K562 (cell line): ENCODE data around the gene SPG21. TPM values are rescaled to one million over a fixed set of nuclear protein-coding genes. Genes with fewer than 3 reads are reported as not detected.

ENCODE experiments used
- ATAC-seq: fragments of 200-7000 bp; cut with Tn5 transposase; 3 replicates; pipeline ENCODE4 v1.9.1; 2020; ENCODE audit warnings: moderate library complexity
- BruUV-seq: library from RNA; stranded (reverse); fragments of 400-500 nt; replicated peaks from 2 replicates; lab custom pipeline; 2021; lab: Mats Ljungman, UMichigan
- CTCF ChIA-PET: fragments of 300-600 bp; formaldehyde crosslinking; extraction: SDS; loops from one replicate; lab custom pipeline; 2021; ENCODE audit warnings: low intra/inter-chr PET ratio; lab: Yijun Ruan, JAX
- POLR2A ChIA-PET: fragments of 300-600, 350-650 bp; sonication (Branson Sonifier 250); formaldehyde crosslinking; extraction: SDS; loops from one replicate; lab custom pipeline; 2021; ENCODE audit warnings: antibody characterized with exemption, inconsistent platforms; lab: Yijun Ruan, JAX
- DNase-seq, 4 experiments: peaks; one replicate each; pipeline versions ENCODE4 v3.0.0 to v3.0.0-alpha.2; 2011 to 2018; ENCODE audit warnings: low spot score in 3 of 4, mixed read lengths in 3 of 4; ENCODE audit errors: extremely low read depth in 1 of 4
- FAIRE-seq: peaks from 2 replicates; lab custom pipeline; 2011; peaks lifted over from hg19 to GRCh38; lab: Jason Lieb, UNC
- H2AFZ ChIP-seq: 2 replicates; pipeline ENCODE4 v1.6.0; 2011; ENCODE audit warnings: low read depth, low read length, control low read depth, inconsistent platforms
- H3K27ac ChIP-seq: fragments of 200-600 bp; 3 replicates; pipeline ENCODE4 v1.8.0; 2011; ENCODE audit warnings: low read depth, mild to moderate bottlenecking, control low read depth, inconsistent platforms, low read length, moderate library complexity, mixed read lengths; ENCODE audit errors: extremely low read depth
- H3K27me3 ChIP-seq, 2 experiments: fragments of 300-600 bp in 1 of 2; 2 replicates in 1 of 2; 3 replicates in 1 of 2; pipeline versions ENCODE4 v1.6.0 to v1.8.0; 2011; ENCODE audit warnings: inconsistent platforms in 2 of 2, low read length in 2 of 2, mild to moderate bottlenecking in 1 of 2, mixed read lengths in 1 of 2, moderate library complexity in 1 of 2; ENCODE audit not compliant: control insufficient read depth in 2 of 2, insufficient read depth in 2 of 2
- H3K36me3 ChIP-seq: fragments of 300-600 bp; 3 replicates; pipeline ENCODE4 v1.8.0; 2011; ENCODE audit warnings: mild to moderate bottlenecking, low read length, inconsistent platforms; ENCODE audit not compliant: control insufficient read depth, insufficient read depth
- H3K4me1 ChIP-seq, 2 experiments: fragments of 200-600 bp in 1 of 2; replicated peaks in 1 of 2; 2 replicates in 1 of 2; 3 replicates in 1 of 2; pipeline versions ENCODE4 v1.5.1 to v1.8.0; 2011; ENCODE audit warnings: inconsistent platforms in 2 of 2, low read length in 2 of 2, mild to moderate bottlenecking in 1 of 2, mixed read lengths in 1 of 2, moderate library complexity in 1 of 2; ENCODE audit not compliant: control insufficient read depth in 2 of 2, insufficient read depth in 2 of 2
- H3K4me2 ChIP-seq: 2 replicates; pipeline ENCODE4 v1.6.1; 2011; ENCODE audit warnings: low read length, control low read depth, inconsistent platforms, mixed read lengths; ENCODE audit not compliant: insufficient read depth
- H3K4me3 ChIP-seq: fragments of 200-600 bp; sonication (generic), shearing (Covaris generic); 2 replicates; pipeline ENCODE4 v1.5.1; 2016; ENCODE audit warnings: control low read depth, inconsistent platforms
- H3K79me2 ChIP-seq: fragments of 200-600 bp; 3 replicates; pipeline ENCODE4 v1.8.0; 2011; ENCODE audit warnings: low read length, inconsistent platforms; ENCODE audit not compliant: control insufficient read depth, insufficient read depth
- H3K9ac ChIP-seq, 2 experiments: 2 replicates each; pipeline versions ENCODE4 v1.6.0 to v1.6.1; 2011; ENCODE audit warnings: low read depth in 2 of 2, low read length in 2 of 2, control low read depth in 1 of 2, inconsistent platforms in 1 of 2, mild to moderate bottlenecking in 1 of 2, mixed read lengths in 1 of 2; ENCODE audit not compliant: insufficient read depth in 1 of 2
- H3K9me1 ChIP-seq: one replicate; pipeline ENCODE4 v1.6.0; 2011; ENCODE audit warnings: inconsistent platforms, mild to moderate bottlenecking, low read length, moderate library complexity; ENCODE audit not compliant: control insufficient read depth, insufficient read depth
- H3K9me3 ChIP-seq: replicated peaks from 2 replicates; pipeline ENCODE4 v1.5.1; 2011; ENCODE audit warnings: low read depth, low read length, inconsistent platforms; ENCODE audit not compliant: control insufficient read depth, insufficient read depth
- H4K20me1 ChIP-seq: replicated peaks from 2 replicates; pipeline ENCODE4 v1.6.1; 2011; ENCODE audit warnings: low read length, inconsistent platforms, mixed read lengths; ENCODE audit not compliant: control insufficient read depth, insufficient read depth
- BCL6 ChIP-seq: fragments of 250-450 bp; sonication (Bioruptor Pico); IDR thresholded peaks from 2 replicates; pipeline ENCODE4 v1.4.0; 2020
- FOXK2 ChIP-seq, 2 experiments: fragments of 450-650 bp; IDR thresholded peaks in 1 of 2; conservative IDR thresholded peaks in 1 of 2; 2 replicates each; pipeline ENCODE4 v1.6.1; 2016; ENCODE audit warnings: low read depth in 2 of 2, mild to moderate bottlenecking in 1 of 2
- KDM2B ChIP-seq: fragments of 250-450 bp; sonication (Bioruptor Pico); IDR thresholded peaks from 2 replicates; pipeline ENCODE4 v1.8.0; 2021; ENCODE audit warnings: mild to moderate bottlenecking, moderate library complexity
- KDM4B ChIP-seq, 2 experiments: fragments of 450-650 bp in 1 of 2; sonication (generic) in 1 of 2; IDR thresholded peaks; 2 replicates each; pipeline ENCODE4 v1.6.1; 2016 to 2017; ENCODE audit warnings: borderline replicate concordance in 2 of 2, antibody characterized with exemption in 1 of 2, low read depth in 1 of 2, mild to moderate bottlenecking in 1 of 2
- MAZ ChIP-seq, 2 experiments: fragments of 450-650 bp in 1 of 2; sonication (generic) in 1 of 2; formaldehyde crosslinking; IDR thresholded peaks in 1 of 2; conservative IDR thresholded peaks in 1 of 2; 2 replicates each; pipeline versions ENCODE4 v1.4.0 to v1.5.0; 2020; ENCODE audit warnings: mild to moderate bottlenecking in 1 of 2, missing genetic modification reagents in 1 of 2
- NCOR1 ChIP-seq: fragments of 450-650 bp; IDR thresholded peaks from 2 replicates; pipeline ENCODE4 v1.6.1; 2016; ENCODE audit warnings: mild to moderate bottlenecking, moderate library complexity
- NFYB ChIP-seq: IDR thresholded peaks from 2 replicates; pipeline ENCODE4 v1.6.1; 2011; ENCODE audit warnings: mild to moderate bottlenecking, moderate library complexity; ENCODE audit not compliant: insufficient read length; ENCODE audit errors: extremely low read depth
- THRAP3 ChIP-seq: fragments of 450-650 bp; IDR thresholded peaks from 2 replicates; pipeline ENCODE4 v1.6.1; 2016; ENCODE audit warnings: mild to moderate bottlenecking, inconsistent platforms, borderline replicate concordance
- ZC3H4 ChIP-seq: sonication (generic); formaldehyde crosslinking; IDR thresholded peaks from 2 replicates; pipeline ENCODE4 v1.9.0; 2021; ENCODE audit warnings: missing genetic modification reagents, borderline replicate concordance
- ZNF41 ChIP-seq: fragments of 250-450 bp; sonication (Bioruptor Pico); conservative IDR thresholded peaks from 2 replicates; pipeline ENCODE4 v1.4.0; 2020; ENCODE audit warnings: mild to moderate bottlenecking
- WGBS: fragments of 100-300 bp; shearing (Covaris generic); methylation state at CpG from one replicate; pipeline ENCODE4 v1.1.6; 2016; ENCODE audit warnings: low coverage, mixed read lengths; ENCODE audit not compliant: insufficient coverage; ENCODE audit errors: missing lambda C conversion rate; 5-methylcytosine and 5-hydroxymethylcytosine counted together
- in situ Hi-C: fragments of 300-500 bp; cut with MboI; formaldehyde crosslinking; loops from 4 replicates; pipeline ENCODE4 v1.15.0; 2018; ENCODE audit warnings: inconsistent platforms, mixed read lengths
- intact Hi-C: fragments of 100-400 bp; cut with micrococcal nuclease; formaldehyde crosslinking; loops from 2 replicates; pipeline ENCODE4 v1.14.2; 2022
- polyA plus RNA-seq, 8 experiments: library from polyadenylated mRNA; depleted of rRNA in 4 of 8; stranded (reverse) in 5 of 8; unstranded in 3 of 8; fragments of >200 nt; fragmentation: Nextera tagmentation in 2 of 8; fragmentation: Illumina TruSeq in 1 of 8; extraction: Ambion mirVana in 2 of 8; extraction: Trizol in 1 of 8; gene quantifications; 2 replicates each; pipeline versions ENCODE4 v1.2.1 to v1.2.3, GENCODE V29; 2011 to 2014; ENCODE audit warnings: inconsistent platforms in 1 of 8, missing spikeins in 1 of 8
- total RNA-seq, 7 experiments: library from RNA; depleted of rRNA in 6 of 7; stranded (reverse); fragments of >200 nt in 6 of 7; fragmentation: Illumina TruSeq in 2 of 7; extraction: Trizol in 2 of 7; gene quantifications; 2 replicates each; pipeline versions ENCODE4 v1.2.1 to v1.2.3, GENCODE V29; 2011 to 2021; ENCODE audit warnings: low replicate concordance in 1 of 7
- TF ChIP-seq, protein P1 (sequence below): IDR thresholded peaks from 2 replicates; pipeline ENCODE4 v1.6.1; 2011; ENCODE audit not compliant: insufficient read length; ENCODE audit errors: extremely low read depth
- TF ChIP-seq, protein P2 (sequence below), 2 experiments: fragments of 250-450 bp in 1 of 2; fragments of 450-650 bp in 1 of 2; sonication (Bioruptor Pico) in 1 of 2; IDR thresholded peaks; 2 replicates each; pipeline versions ENCODE4 v1.6.1 to v1.8.0; 2016 to 2021; ENCODE audit warnings: mild to moderate bottlenecking in 2 of 2, moderate library complexity in 2 of 2, missing compliant biosample characterization in 1 of 2, missing genetic modification characterization in 1 of 2
- TF ChIP-seq, protein P3 (sequence below): fragments of 250-450 bp; sonication (Bioruptor Pico); IDR thresholded peaks from 2 replicates; pipeline ENCODE4 v1.9.0; 2021; ENCODE audit warnings: mild to moderate bottlenecking, inconsistent platforms
- TF ChIP-seq, protein P4 (sequence below): sonication (generic); formaldehyde crosslinking; IDR thresholded peaks from 2 replicates; pipeline ENCODE4 v1.9.0; 2022; ENCODE audit warnings: mild to moderate bottlenecking, missing genetic modification reagents
- TF ChIP-seq, protein P5 (sequence below): fragments of 450-650 bp; formaldehyde crosslinking; IDR thresholded peaks from 2 replicates; pipeline ENCODE4 v1.4.0; 2020; ENCODE audit warnings: mild to moderate bottlenecking, moderate library complexity

The SPG21 gene
- total and polyA plus RNA-seq, 9 of the 15 experiments (the other 6 are each of a cell fraction or from before 2014, with no cell fraction given) = 22.8 to 98.8 (median 65.1) TPM

DNA sequence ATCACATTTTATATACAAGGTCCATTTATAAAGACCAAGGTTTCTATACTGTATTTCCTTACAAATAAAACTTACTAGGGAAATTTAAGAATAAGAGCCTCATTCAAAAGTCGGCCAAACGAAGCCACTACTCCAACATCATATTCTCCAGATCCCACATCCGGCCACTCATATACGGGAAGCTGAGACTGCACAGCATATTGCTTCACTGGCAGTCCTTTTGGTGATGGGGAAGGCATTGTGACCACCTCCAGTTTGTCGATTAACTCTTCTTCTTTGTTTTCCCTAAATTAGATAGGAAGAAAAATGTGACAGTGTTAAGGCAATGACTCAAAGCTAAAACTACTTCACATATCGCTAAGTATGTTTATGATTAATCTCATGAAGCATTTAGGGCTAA is 37.0 kb upstream of the SPG21 start:
- DNase-seq = no peak
- H3K79me2 ChIP-seq = peaks cover 19% of the 10 kb centered on the region
- H4K20me1 ChIP-seq = no peaks in the 10 kb centered on the region
- ChIA-PET POLR2A (interaction anchor here (0.7 to 1.1 kb wide), 2 partner anchors 15 to 148 kb away, joined by 3 to 8 read pairs; no protein-coding TSS in a partner anchor), CTCF (no interaction called here)
- H3K9ac ChIP-seq = no peak overlapping the region
- H3K9me1 ChIP-seq = no peaks in the 10 kb centered on the region
- H3K4me1 ChIP-seq = peaks cover 5 to 13% of the 10 kb centered on the region in 2 experiments; a peak in 4 of 5 replicates
- no peak for ATAC-seq
- no peaks in the 10 kb centered on the region for H3K27me3 ChIP-seq
- no peak overlapping the region for H3K27ac ChIP-seq
- WGBS = 95% methylated on average over 6 of the region's 6 CpGs
- H3K9me3 ChIP-seq = no peaks in the 10 kb centered on the region
- H3K4me2 ChIP-seq = no peak overlapping the region
- no peak overlapping the region for H2AFZ ChIP-seq
- H3K4me3 ChIP-seq = no peak overlapping the region
- no TSS peak for BruUV-seq
- FAIRE-seq = no peak
- H3K36me3 ChIP-seq = peaks cover 28% of the 10 kb centered on the region
- in situ Hi-C loops (no loop called here), intact Hi-C loops (no loop called here)
- TF ChIP-seq, protein P1, sequence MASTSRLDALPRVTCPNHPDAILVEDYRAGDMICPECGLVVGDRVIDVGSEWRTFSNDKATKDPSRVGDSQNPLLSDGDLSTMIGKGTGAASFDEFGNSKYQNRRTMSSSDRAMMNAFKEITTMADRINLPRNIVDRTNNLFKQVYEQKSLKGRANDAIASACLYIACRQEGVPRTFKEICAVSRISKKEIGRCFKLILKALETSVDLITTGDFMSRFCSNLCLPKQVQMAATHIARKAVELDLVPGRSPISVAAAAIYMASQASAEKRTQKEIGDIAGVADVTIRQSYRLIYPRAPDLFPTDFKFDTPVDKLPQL = no peak
- TF ChIP-seq, protein P2, sequence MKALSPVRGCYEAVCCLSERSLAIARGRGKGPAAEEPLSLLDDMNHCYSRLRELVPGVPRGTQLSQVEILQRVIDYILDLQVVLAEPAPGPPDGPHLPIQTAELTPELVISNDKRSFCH (CRISPR knock-in tag; IDR thresholded peaks at IDR 0.05) = no peak
- TF ChIP-seq, protein P2 (tag; IDR thresholded peaks at IDR 0.05) = no peak
- TF ChIP-seq ZNF41 (CRISPR knock-in tag) (no peak), NFYB (no peak), ZC3H4 (CRISPR knock-in tag) (no peak), KDM2B (no peak), KDM4B (IDR thresholded peaks at IDR 0.05; ENCODE audit: borderline replicate concordance in 2 of 2, low read depth in 1 of 2) (no peak), THRAP3 (no peak), NCOR1 (no peak), BCL6 (CRISPR knock-in tag) (no peak), FOXK2 (conservative IDR thresholded peaks at IDR 0.05 in 1 of 2, IDR thresholded peaks at IDR 0.05 in 1 of 2; ENCODE audit: low read depth in 2 of 2) (no peak), MAZ (CRISPR knock-in tag; conservative IDR thresholded peaks at IDR 0.05 in 1 of 2, IDR thresholded peaks at IDR 0.05 in 1 of 2) (no peak)
- TF ChIP-seq, protein P3, sequence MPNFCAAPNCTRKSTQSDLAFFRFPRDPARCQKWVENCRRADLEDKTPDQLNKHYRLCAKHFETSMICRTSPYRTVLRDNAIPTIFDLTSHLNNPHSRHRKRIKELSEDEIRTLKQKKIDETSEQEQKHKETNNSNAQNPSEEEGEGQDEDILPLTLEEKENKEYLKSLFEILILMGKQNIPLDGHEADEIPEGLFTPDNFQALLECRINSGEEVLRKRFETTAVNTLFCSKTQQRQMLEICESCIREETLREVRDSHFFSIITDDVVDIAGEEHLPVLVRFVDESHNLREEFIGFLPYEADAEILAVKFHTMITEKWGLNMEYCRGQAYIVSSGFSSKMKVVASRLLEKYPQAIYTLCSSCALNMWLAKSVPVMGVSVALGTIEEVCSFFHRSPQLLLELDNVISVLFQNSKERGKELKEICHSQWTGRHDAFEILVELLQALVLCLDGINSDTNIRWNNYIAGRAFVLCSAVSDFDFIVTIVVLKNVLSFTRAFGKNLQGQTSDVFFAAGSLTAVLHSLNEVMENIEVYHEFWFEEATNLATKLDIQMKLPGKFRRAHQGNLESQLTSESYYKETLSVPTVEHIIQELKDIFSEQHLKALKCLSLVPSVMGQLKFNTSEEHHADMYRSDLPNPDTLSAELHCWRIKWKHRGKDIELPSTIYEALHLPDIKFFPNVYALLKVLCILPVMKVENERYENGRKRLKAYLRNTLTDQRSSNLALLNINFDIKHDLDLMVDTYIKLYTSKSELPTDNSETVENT = no peak
- TF ChIP-seq, protein P4, sequence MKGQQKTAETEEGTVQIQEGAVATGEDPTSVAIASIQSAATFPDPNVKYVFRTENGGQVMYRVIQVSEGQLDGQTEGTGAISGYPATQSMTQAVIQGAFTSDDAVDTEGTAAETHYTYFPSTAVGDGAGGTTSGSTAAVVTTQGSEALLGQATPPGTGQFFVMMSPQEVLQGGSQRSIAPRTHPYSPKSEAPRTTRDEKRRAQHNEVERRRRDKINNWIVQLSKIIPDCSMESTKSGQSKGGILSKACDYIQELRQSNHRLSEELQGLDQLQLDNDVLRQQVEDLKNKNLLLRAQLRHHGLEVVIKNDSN (CRISPR knock-in tag) = no peak
- TF ChIP-seq, protein P5, sequence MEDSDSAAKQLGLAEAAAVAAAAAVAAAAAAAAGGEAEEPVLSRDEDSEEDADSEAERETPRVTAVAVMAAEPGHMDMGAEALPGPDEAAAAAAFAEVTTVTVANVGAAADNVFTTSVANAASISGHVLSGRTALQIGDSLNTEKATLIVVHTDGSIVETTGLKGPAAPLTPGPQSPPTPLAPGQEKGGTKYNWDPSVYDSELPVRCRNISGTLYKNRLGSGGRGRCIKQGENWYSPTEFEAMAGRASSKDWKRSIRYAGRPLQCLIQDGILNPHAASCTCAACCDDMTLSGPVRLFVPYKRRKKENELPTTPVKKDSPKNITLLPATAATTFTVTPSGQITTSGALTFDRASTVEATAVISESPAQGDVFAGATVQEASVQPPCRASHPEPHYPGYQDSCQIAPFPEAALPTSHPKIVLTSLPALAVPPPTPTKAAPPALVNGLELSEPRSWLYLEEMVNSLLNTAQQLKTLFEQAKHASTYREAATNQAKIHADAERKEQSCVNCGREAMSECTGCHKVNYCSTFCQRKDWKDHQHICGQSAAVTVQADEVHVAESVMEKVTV (CRISPR knock-in tag) = no peak
